ENCODE measurements around the gene ENO1. TPM values are rescaled to one million over a fixed set of nuclear protein-coding genes. Genes with fewer than 3 reads are reported as not detected.

Gene ENO1
- total RNA-seq, 4 donors from 2014 or later: 202 to 407 (median 320) TPM

DNA sequence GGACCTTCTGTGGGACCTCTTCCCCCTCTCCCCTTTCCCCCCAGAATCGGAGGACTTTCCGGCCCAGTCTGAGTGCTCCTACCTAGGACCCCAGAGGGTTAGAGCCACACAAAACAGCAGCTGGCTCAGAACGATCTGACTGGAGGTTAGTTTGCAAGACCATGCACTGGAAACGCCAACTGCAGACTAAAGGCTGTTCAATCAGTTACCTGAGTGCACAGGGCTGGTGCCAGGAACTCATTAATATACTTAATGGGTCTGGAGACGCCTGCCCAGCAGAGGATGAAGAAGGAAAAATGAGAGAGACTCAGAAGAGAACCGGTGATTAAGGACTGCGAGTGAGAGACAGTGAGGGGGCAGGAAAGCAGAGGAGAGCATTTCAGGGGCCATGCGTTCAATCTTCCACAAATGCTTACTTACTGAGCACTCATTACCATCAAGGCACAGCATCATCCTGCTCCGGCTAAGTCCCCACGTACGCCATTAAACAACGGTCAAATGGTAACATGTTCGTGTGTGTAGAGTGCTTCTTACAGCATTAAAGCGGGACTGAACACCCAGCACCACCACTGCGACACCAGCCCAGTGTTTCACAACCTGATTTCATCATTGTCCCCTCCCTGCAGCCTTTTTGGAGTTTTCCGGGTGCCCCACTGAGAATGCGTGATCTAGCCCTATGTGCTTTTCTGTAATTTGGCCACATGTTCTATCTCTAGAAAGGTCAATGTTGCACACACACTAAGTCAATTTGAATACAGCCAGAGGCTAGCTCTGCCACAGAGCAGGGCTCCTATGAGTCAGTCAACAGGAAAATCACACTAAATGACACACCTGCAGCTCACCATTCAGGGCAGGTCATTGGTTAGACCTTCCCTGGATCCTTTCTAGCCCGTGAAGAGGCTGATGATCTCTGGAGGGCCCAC is 7.6 kb downstream of the ENO1 start:
- Histone ChIP-seq H3K36me3 (peaks cover 0 to 63% (median 32%) of the 10 kb centered on the region in 4 donors), H3K27me3 (no peaks in the 10 kb centered on the region), H3K27ac (peak overlapping the region in 1 of 4 donors; percentile 75), H3K4me3 (no peak overlapping the region), H3K9me3 (no peaks in the 10 kb centered on the region), H3K4me1 (peaks cover 11 to 62% (median 49%) of the 10 kb centered on the region in 4 donors)
- 74 to 75% methylated on average over 3 to 18 of the region's 18 CpGs for WGBS, 2 donors (ENCODE audit: low coverage in 1 of 2)
- DNase-seq: no peak
- in situ Hi-C loops (cut with MboI; ENCODE audit: low pct_ligation_motif_present in 1 of 4, low pct_unique_long_range_greater_than_20kb in 1 of 4, low sequenced_read_pairs in 3 of 4) (loop anchor here in 1 of 4 donors (25.0 kb wide), 1 partner anchor 884 kb away; no protein-coding TSS in a partner anchor), intact Hi-C loops (cut with DNase I; ENCODE audit: low total_unique reads) (no loop called here)
- no peak for TF ChIP-seq EP300 (IDR thresholded peaks at IDR 0.05; ENCODE audit: low read depth)
- TF ChIP-seq POLR2AphosphoS5 (IDR thresholded peaks at IDR 0.05): no peak
- TF ChIP-seq POLR2A (IDR thresholded peaks at IDR 0.05): no peak
- TF ChIP-seq, protein P1, sequence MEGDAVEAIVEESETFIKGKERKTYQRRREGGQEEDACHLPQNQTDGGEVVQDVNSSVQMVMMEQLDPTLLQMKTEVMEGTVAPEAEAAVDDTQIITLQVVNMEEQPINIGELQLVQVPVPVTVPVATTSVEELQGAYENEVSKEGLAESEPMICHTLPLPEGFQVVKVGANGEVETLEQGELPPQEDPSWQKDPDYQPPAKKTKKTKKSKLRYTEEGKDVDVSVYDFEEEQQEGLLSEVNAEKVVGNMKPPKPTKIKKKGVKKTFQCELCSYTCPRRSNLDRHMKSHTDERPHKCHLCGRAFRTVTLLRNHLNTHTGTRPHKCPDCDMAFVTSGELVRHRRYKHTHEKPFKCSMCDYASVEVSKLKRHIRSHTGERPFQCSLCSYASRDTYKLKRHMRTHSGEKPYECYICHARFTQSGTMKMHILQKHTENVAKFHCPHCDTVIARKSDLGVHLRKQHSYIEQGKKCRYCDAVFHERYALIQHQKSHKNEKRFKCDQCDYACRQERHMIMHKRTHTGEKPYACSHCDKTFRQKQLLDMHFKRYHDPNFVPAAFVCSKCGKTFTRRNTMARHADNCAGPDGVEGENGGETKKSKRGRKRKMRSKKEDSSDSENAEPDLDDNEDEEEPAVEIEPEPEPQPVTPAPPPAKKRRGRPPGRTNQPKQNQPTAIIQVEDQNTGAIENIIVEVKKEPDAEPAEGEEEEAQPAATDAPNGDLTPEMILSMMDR (IDR thresholded peaks at IDR 0.05): no peak

DNA sequence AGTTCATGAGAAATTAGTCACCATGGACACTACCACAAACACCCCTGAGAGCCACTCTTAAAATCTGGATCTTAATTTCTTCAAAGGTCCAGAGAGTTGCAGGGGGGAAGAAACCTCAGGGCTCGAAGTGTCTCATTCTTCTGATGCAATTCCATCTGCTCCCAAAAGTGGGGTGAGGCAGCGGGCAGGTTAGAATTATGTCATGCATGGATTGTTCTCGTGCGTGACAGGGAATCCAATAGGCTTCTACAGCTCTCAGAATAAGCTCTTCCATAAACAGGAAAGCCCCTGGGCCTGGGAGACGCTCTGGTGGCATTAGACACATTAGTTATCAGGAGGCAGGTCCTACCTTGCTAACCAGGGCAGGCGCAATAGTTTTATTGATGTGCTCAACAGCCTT is 8.4 kb downstream of the ENO1 start:
- no peaks in the 10 kb centered on the region for H3K27me3 ChIP-seq
- H3K36me3 ChIP-seq: peaks cover 0 to 70% (median 36%) of the 10 kb centered on the region in 4 donors
- TF ChIP-seq POLR2AphosphoS5 (IDR thresholded peaks at IDR 0.05) (no peak), POLR2A (IDR thresholded peaks at IDR 0.05) (no peak), EP300 (IDR thresholded peaks at IDR 0.05; ENCODE audit: low read depth) (no peak)
- TF ChIP-seq, protein P1 (IDR thresholded peaks at IDR 0.05): no peak
- in situ Hi-C loops (cut with MboI; ENCODE audit: low pct_ligation_motif_present in 1 of 4, low pct_unique_long_range_greater_than_20kb in 1 of 4, low sequenced_read_pairs in 3 of 4): loop anchor here in 1 of 4 donors (25.0 kb wide), 1 partner anchor 883 kb away; no protein-coding TSS in a partner anchor
- H3K9me3 ChIP-seq: no peaks in the 10 kb centered on the region
- peak overlapping the region in 1 of 4 donors; percentile 22 for H3K27ac ChIP-seq
- H3K4me3 ChIP-seq: no peak overlapping the region
- H3K4me1 ChIP-seq: peaks cover 11 to 54% (median 43%) of the 10 kb centered on the region in 4 donors
- DNase-seq: no peak
- intact Hi-C loops (cut with DNase I; ENCODE audit: low total_unique reads): no loop called here
- 49% methylated on average over 6 of the region's 6 CpGs; no CpG with 5 or more reads in 1 of the 2 donors for WGBS, 2 donors (ENCODE audit: low coverage in 1 of 2)

DNA sequence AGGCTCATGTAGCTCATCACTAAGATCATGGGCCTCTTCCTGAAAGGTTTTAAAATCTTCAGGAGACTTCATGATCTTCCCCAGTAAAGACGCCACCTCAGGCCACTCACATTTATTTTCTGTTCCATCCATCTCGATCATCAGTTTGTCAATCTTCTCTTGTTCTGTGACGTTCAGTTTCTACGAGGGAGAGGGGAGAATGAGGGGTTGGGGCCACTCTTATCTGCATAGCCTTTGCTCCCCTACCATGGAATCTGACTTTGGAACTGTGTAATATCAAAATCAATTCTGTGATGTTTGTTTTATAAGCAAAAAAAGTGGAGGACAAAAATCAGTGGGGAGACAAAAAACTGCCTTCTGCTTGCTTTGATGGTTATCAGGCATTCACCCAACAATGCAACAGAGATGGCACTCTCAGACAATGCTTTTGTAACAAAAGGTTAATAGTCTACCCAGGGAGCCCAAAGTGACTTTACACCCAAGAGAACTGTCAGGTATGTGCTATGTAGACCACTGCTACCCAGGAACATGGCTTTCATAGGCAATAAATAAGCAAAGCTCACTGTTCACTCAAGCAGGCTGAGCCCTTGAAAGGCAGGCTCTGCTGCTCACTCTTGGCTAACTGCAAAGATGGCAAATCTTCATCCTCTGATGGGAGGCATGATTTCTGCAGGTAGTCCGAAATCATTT is 10.5 kb downstream of the ENO1 start:
- 85 to 95% methylated on average over 5 of the region's 5 CpGs for WGBS, 2 donors (ENCODE audit: low coverage in 1 of 2)
- in situ Hi-C loops (cut with MboI; ENCODE audit: low pct_ligation_motif_present in 1 of 4, low pct_unique_long_range_greater_than_20kb in 1 of 4, low sequenced_read_pairs in 3 of 4): loop anchor here in 1 of 4 donors (25.0 kb wide), 1 partner anchor 881 kb away; no protein-coding TSS in a partner anchor
- H3K36me3 ChIP-seq: peaks cover 0 to 87% (median 48%) of the 10 kb centered on the region in 4 donors

More for the DNA sequence above, 10.5 kb downstream of the ENO1 start:
- no peak for TF ChIP-seq POLR2AphosphoS5 (IDR thresholded peaks at IDR 0.05)
- no peak for TF ChIP-seq POLR2A (IDR thresholded peaks at IDR 0.05)
- TF ChIP-seq, protein P1 (IDR thresholded peaks at IDR 0.05): no peak
- no peak for TF ChIP-seq EP300 (IDR thresholded peaks at IDR 0.05; ENCODE audit: low read depth)
- intact Hi-C loops (cut with DNase I; ENCODE audit: low total_unique reads): no loop called here
- Histone ChIP-seq H3K27ac (no peak overlapping the region), H3K4me3 (no peak overlapping the region), H3K9me3 (no peaks in the 10 kb centered on the region), H3K4me1 (peaks cover 0 to 35% (median 24%) of the 10 kb centered on the region in 4 donors), H3K27me3 (no peaks in the 10 kb centered on the region)
- no peak for DNase-seq
